ENCODE results near the gene KRTAP10-3. TPM values are rescaled to one million over a fixed set of nuclear protein-coding genes. Genes with fewer than 3 reads are reported as not detected.

KRTAP10-3 gene
- total and polyA plus RNA-seq, 2 of the 13 experiments (the other 11 are each of a cell fraction or from before 2014, with no cell fraction given), result not detected

- TF ChIP-seq ZNF777 (CRISPR knock-in tag; IDR thresholded peaks at IDR 0.05) (no peak), ZNF232 (CRISPR knock-in tag; IDR thresholded peaks at IDR 0.05; ENCODE audit: borderline replicate concordance) (0 out of 2 replicates have a peak, but pooled peaks have one; percentile 53), ZNF501 (CRISPR knock-in tag; IDR thresholded peaks at IDR 0.05) (no peak), ZNF10 (CRISPR knock-in tag; IDR thresholded peaks at IDR 0.05; ENCODE audit: borderline replicate concordance, low read depth) (no peak), ZNF121 (CRISPR knock-in tag; IDR thresholded peaks at IDR 0.05) (no peak), ZMYM3 (CRISPR knock-in tag; IDR thresholded peaks at IDR 0.05) (no peak), BCL3 (CRISPR knock-in tag; IDR thresholded peaks at IDR 0.05) (0 out of 2 replicates have a peak, but pooled peaks have one; percentile 29), PRMT3 (CRISPR knock-in tag; IDR thresholded peaks at IDR 0.05; ENCODE audit: borderline replicate concordance, low read depth) (no peak), NFE2 (CRISPR knock-in tag; IDR thresholded peaks at IDR 0.05) (no peak), LRRFIP1 (CRISPR knock-in tag; conservative IDR thresholded peaks at IDR 0.05) (no peak), KDM2A (CRISPR knock-in tag; IDR thresholded peaks at IDR 0.05; ENCODE audit: borderline replicate concordance, low read depth) (peak; percentile 78), GLMP (CRISPR knock-in tag; IDR thresholded peaks at IDR 0.05; ENCODE audit: borderline replicate concordance) (no peak), NR3C1 (CRISPR knock-in tag; IDR thresholded peaks at IDR 0.05) (no peak), CENPX (CRISPR knock-in tag; IDR thresholded peaks at IDR 0.05) (no peak), RFX1 (IDR thresholded peaks at IDR 0.05) (no peak), ZNF264 (CRISPR knock-in tag; IDR thresholded peaks at IDR 0.05) (no peak), TRIM22 (IDR thresholded peaks at IDR 0.05) (no peak), CHD4 (IDR thresholded peaks at IDR 0.05; ENCODE audit: borderline replicate concordance, low read length) (no peak), ZKSCAN8 (CRISPR knock-in tag; IDR thresholded peaks at IDR 0.05; ENCODE audit: borderline replicate concordance) (no peak), ZNF660 (CRISPR knock-in tag; IDR thresholded peaks at IDR 0.05; ENCODE audit: borderline replicate concordance, low read depth) (no peak), KAT8 (CRISPR knock-in tag; IDR thresholded peaks at IDR 0.05) (peak; percentile 90), HNRNPUL1 (IDR thresholded peaks at IDR 0.05; ENCODE audit: low read depth, low read length) (no peak), ZNF792 (CRISPR knock-in tag; IDR thresholded peaks at IDR 0.05) (no peak), KDM1A (CRISPR knock-in tag; IDR thresholded peaks at IDR 0.05) (no peak), KDM3A (CRISPR knock-in tag; IDR thresholded peaks at IDR 0.05; ENCODE audit: low read depth) (no peak), ZNF644 (CRISPR knock-in tag; IDR thresholded peaks at IDR 0.05; ENCODE audit: low read depth) (no peak), ZNF616 (CRISPR knock-in tag; IDR thresholded peaks at IDR 0.05; ENCODE audit: low read depth) (no peak)
These were observed 41.3 kb downstream of the KRTAP10-3 start (continued) for GRCh38 chr21:44517175-44517899.
